Coronary artery (tissue), 2 donors: ENCODE measurements around the gene RFX4.
"Not testable (repeated sequence)": the region's sequence is repeated elsewhere in the genome, so short reads cannot be mapped to it uniquely, and the experiment has no call there.

Source experiments
- DNase-seq: peaks from one replicate; pipeline ENCODE4 v3.0.0-alpha.2; 2017; ENCODE audit warnings: low spot score
- H3K27ac ChIP-seq, 2 donors: fragments of 200-600 bp; sonication (generic); one replicate each; pipeline ENCODE4 v1.5.1; 2016 to 2019
- H3K4me3 ChIP-seq: fragments of 200-600 bp; sonication (generic); 2 replicates; pipeline ENCODE4 v1.5.1; 2016; ENCODE audit warnings: mild to moderate bottlenecking, moderate library complexity
- CTCF ChIP-seq: fragments of 200-600 bp; sonication (generic); IDR thresholded peaks from one replicate; pipeline ENCODE4 v1.5.1; 2019; ENCODE audit warnings: antibody characterized with exemption

Gene RFX4

GRCh38 chr12:106602076-106602475 lies 19.3 kb downstream of the RFX4 start:
- DNase-seq: no peak
- Histone ChIP-seq H3K4me3 (no peak overlapping the region), H3K27ac (no peak overlapping the region)
- no peak for TF ChIP-seq CTCF

GRCh38 chr12:106605254-106605653 lies 22.4 kb downstream of the RFX4 start:
- DNase-seq: no peak
- Histone ChIP-seq H3K4me3 (no peak overlapping the region), H3K27ac (no peak overlapping the region)
- no peak for TF ChIP-seq CTCF

- H3K4me3 ChIP-seq, H3K27ac ChIP-seq, DNase-seq: not testable (repeated sequence)
These were observed 37.8 kb downstream of the RFX4 start for GRCh38 chr12:106620588-106620987.

GRCh38 chr12:106625976-106626375 lies 43.2 kb downstream of the RFX4 start:
- TF ChIP-seq CTCF: no peak
- Histone ChIP-seq H3K27ac (no peak overlapping the region), H3K4me3 (no peak overlapping the region)
- no peak for DNase-seq

GRCh38 chr12:106629797-106630659 lies 47.2 kb downstream of the RFX4 start:
- H3K27ac ChIP-seq: no peak overlapping the region
- H3K4me3 ChIP-seq: no peak overlapping the region
- TF ChIP-seq CTCF: no peak
- DNase-seq: no peak

GRCh38 chr12:106631150-106631549 lies 48.3 kb downstream of the RFX4 start:
- no peak for TF ChIP-seq CTCF
- no peak for DNase-seq
- H3K27ac ChIP-seq: no peak overlapping the region
- no peak overlapping the region for H3K4me3 ChIP-seq

GRCh38 chr12:106631797-106632196 lies 49.0 kb downstream of the RFX4 start:
- H3K4me3 ChIP-seq: no peak overlapping the region
- no peak for DNase-seq
- no peak for TF ChIP-seq CTCF
- H3K27ac ChIP-seq: no peak overlapping the region
